Measurements from ENCODE around the gene GPR132.

GRCh38 chr14:105091517-105092170 lies 26.4 kb upstream of the GPR132 start:
- TF ChIP-seq POLR2A (IDR thresholded peaks at IDR 0.05; ENCODE audit: low read length) (no peak), GATA1 (IDR thresholded peaks at IDR 0.05; ENCODE audit: low read depth, low read length) (no peak)

Data from erythroblast (primary cell).